ENCODE results near the gene HES3.

HES3 gene

DNA sequence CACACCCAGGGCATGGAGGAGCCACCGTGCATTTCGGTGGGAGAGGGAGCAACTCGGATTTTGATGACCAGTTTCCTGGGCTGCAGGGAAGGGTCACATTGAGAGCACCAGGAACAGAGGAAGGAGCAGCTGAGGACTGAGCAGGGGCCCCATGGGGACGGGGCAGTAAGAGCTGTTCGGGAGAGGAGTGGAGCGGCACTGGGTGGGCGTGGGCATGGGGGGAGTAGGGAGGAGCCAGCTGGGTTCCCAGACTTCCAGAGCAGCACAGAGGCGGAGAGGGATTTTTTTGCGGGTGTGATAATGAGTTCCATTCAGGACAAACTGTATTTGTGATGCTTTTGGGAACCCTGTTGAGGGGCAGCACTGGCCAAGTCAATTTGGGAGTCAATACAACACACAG, 34.3 kb downstream of the HES3 start:
- no peak overlapping the region for H3K4me2 ChIP-seq (ENCODE audit: low read length)
- no peak overlapping the region for H3K9ac ChIP-seq (ENCODE audit: low read length)
- no peaks in the 10 kb centered on the region for H3K9me3 ChIP-seq (ENCODE audit: insufficient read depth, low read length)
- H3K27ac ChIP-seq (ENCODE audit: low read length), result no peak overlapping the region
- H3K4me3 ChIP-seq (ENCODE audit: low read length), result no peak overlapping the region
- TF ChIP-seq EZH2phosphoT487 (IDR thresholded peaks at IDR 0.05; ENCODE audit: low read depth), result no peak
- TF ChIP-seq, protein P1, sequence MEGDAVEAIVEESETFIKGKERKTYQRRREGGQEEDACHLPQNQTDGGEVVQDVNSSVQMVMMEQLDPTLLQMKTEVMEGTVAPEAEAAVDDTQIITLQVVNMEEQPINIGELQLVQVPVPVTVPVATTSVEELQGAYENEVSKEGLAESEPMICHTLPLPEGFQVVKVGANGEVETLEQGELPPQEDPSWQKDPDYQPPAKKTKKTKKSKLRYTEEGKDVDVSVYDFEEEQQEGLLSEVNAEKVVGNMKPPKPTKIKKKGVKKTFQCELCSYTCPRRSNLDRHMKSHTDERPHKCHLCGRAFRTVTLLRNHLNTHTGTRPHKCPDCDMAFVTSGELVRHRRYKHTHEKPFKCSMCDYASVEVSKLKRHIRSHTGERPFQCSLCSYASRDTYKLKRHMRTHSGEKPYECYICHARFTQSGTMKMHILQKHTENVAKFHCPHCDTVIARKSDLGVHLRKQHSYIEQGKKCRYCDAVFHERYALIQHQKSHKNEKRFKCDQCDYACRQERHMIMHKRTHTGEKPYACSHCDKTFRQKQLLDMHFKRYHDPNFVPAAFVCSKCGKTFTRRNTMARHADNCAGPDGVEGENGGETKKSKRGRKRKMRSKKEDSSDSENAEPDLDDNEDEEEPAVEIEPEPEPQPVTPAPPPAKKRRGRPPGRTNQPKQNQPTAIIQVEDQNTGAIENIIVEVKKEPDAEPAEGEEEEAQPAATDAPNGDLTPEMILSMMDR (IDR thresholded peaks at IDR 0.05; ENCODE audit: low read depth, low read length), result no peak
- H3K79me2 ChIP-seq (ENCODE audit: low read length), result no peaks in the 10 kb centered on the region
- no peaks in the 10 kb centered on the region for H4K20me1 ChIP-seq (ENCODE audit: insufficient read depth, low read length)
- H2AFZ ChIP-seq (ENCODE audit: low read depth, low read length), result no peak overlapping the region
- no peaks in the 10 kb centered on the region for H3K27me3 ChIP-seq (ENCODE audit: low read depth, low read length)
- H3K4me1 ChIP-seq (ENCODE audit: low read length), result no peaks in the 10 kb centered on the region
- no peaks in the 10 kb centered on the region for H3K36me3 ChIP-seq (replicated peaks; ENCODE audit: low read depth, low read length)

GRCh38 chr1:6279066-6279465, 35.1 kb downstream of the HES3 start:
- Histone ChIP-seq H3K27ac (ENCODE audit: low read length) (no peak overlapping the region), H3K4me3 (ENCODE audit: low read length) (no peak overlapping the region), H3K27me3 (ENCODE audit: low read depth, low read length) (no peaks in the 10 kb centered on the region), H2AFZ (ENCODE audit: low read depth, low read length) (no peak overlapping the region), H3K9ac (ENCODE audit: low read length) (no peak overlapping the region), H3K9me3 (ENCODE audit: insufficient read depth, low read length) (no peaks in the 10 kb centered on the region), H3K36me3 (replicated peaks; ENCODE audit: low read depth, low read length) (no peaks in the 10 kb centered on the region), H3K4me2 (ENCODE audit: low read length) (no peak overlapping the region), H3K4me1 (ENCODE audit: low read length) (no peaks in the 10 kb centered on the region), H4K20me1 (ENCODE audit: insufficient read depth, low read length) (no peaks in the 10 kb centered on the region), H3K79me2 (ENCODE audit: low read length) (no peaks in the 10 kb centered on the region)
- TF ChIP-seq EZH2phosphoT487 (IDR thresholded peaks at IDR 0.05; ENCODE audit: low read depth), result no peak
- TF ChIP-seq, protein P1 (IDR thresholded peaks at IDR 0.05; ENCODE audit: low read depth, low read length), result no peak

GRCh38 chr1:6279613-6280383, 35.8 kb downstream of the HES3 start:
- H3K36me3 ChIP-seq (replicated peaks; ENCODE audit: low read depth, low read length), result no peaks in the 10 kb centered on the region
- H3K4me3 ChIP-seq (ENCODE audit: low read length), result no peak overlapping the region
- no peaks in the 10 kb centered on the region for H3K9me3 ChIP-seq (ENCODE audit: insufficient read depth, low read length)
- H3K79me2 ChIP-seq (ENCODE audit: low read length), result no peaks in the 10 kb centered on the region
- H3K27ac ChIP-seq (ENCODE audit: low read length), result no peak overlapping the region
- H4K20me1 ChIP-seq (ENCODE audit: insufficient read depth, low read length), result no peaks in the 10 kb centered on the region
- no peak overlapping the region for H3K4me2 ChIP-seq (ENCODE audit: low read length)
- no peaks in the 10 kb centered on the region for H3K27me3 ChIP-seq (ENCODE audit: low read depth, low read length)
- TF ChIP-seq, protein P1 (IDR thresholded peaks at IDR 0.05; ENCODE audit: low read depth, low read length), result no peak
- no peak for TF ChIP-seq EZH2phosphoT487 (IDR thresholded peaks at IDR 0.05; ENCODE audit: low read depth)
- H3K9ac ChIP-seq (ENCODE audit: low read length), result no peak overlapping the region
- no peaks in the 10 kb centered on the region for H3K4me1 ChIP-seq (ENCODE audit: low read length)
- no peak overlapping the region for H2AFZ ChIP-seq (ENCODE audit: low read depth, low read length)

- Histone ChIP-seq H3K4me1 (ENCODE audit: low read length) (no peaks in the 10 kb centered on the region), H4K20me1 (ENCODE audit: insufficient read depth, low read length) (no peaks in the 10 kb centered on the region), H3K27ac (ENCODE audit: low read length) (no peak overlapping the region), H3K4me3 (ENCODE audit: low read length) (no peak overlapping the region), H3K4me2 (ENCODE audit: low read length) (no peak overlapping the region), H3K79me2 (ENCODE audit: low read length) (no peaks in the 10 kb centered on the region), H3K36me3 (replicated peaks; ENCODE audit: low read depth, low read length) (no peaks in the 10 kb centered on the region), H3K9ac (ENCODE audit: low read length) (no peak overlapping the region), H3K9me3 (ENCODE audit: insufficient read depth, low read length) (no peaks in the 10 kb centered on the region), H2AFZ (ENCODE audit: low read depth, low read length) (no peak overlapping the region), H3K27me3 (ENCODE audit: low read depth, low read length) (no peaks in the 10 kb centered on the region)
- TF ChIP-seq EZH2phosphoT487 (IDR thresholded peaks at IDR 0.05; ENCODE audit: low read depth), result no peak
- TF ChIP-seq, protein P1 (IDR thresholded peaks at IDR 0.05; ENCODE audit: low read depth, low read length), result no peak
Measured at GRCh38 chr1:6280761-6281451, 36.9 kb downstream of the HES3 start.

Data from OCI-LY3 (cell line).